IMR-90 (cell line): ENCODE results near the gene ATP5F1D. TPM values are rescaled to one million over a fixed set of nuclear protein-coding genes. Genes with fewer than 3 reads are reported as not detected.

Experiments used
- ATAC-seq: fragments of 200-7000 bp; cut with Tn5 transposase; 2 replicates; pipeline ENCODE4 v1.9.1; 2020; ENCODE audit warnings: low read depth, mild to moderate bottlenecking, moderate library complexity
- BruUV-seq: library from RNA; stranded (reverse); fragments of 400-500 nt; replicated peaks from 2 replicates; lab custom pipeline; 2021; lab: Mats Ljungman, UMichigan
- CTCF ChIA-PET: fragments of 300-600 bp; formaldehyde crosslinking; extraction: SDS; loops from one replicate; lab custom pipeline; 2021; ENCODE audit warnings: antibody characterized with exemption; lab: Yijun Ruan, JAX
- POLR2A ChIA-PET: fragments of 300-600 bp; sonication (Branson Sonifier 250); formaldehyde crosslinking; loops from one replicate; lab custom pipeline; 2022; ENCODE audit warnings: antibody characterized with exemption; ENCODE audit not compliant: unreplicated experiment; lab: Charles Lee
- DNase-seq: peaks from one replicate; pipeline ENCODE4 v3.0.0; 2013
- H2AFZ ChIP-seq: replicated peaks from 2 replicates; pipeline ENCODE3; 2013; ENCODE audit warnings: low read length, mild to moderate bottlenecking; ENCODE audit not compliant: poor library complexity
- H2AK5ac ChIP-seq: 2 replicates; pipeline ENCODE4 v1.6.1; 2013; ENCODE audit warnings: low read depth, low read length, inconsistent platforms
- H2AK9ac ChIP-seq: replicated peaks from 2 replicates; pipeline ENCODE3; 2013; ENCODE audit warnings: mild to moderate bottlenecking, low read depth, low read length, moderate library complexity; ENCODE audit not compliant: poor library complexity
- H2BK120ac ChIP-seq: 2 replicates; pipeline ENCODE4 v1.6.1; 2013; ENCODE audit warnings: low read depth, low read length, inconsistent platforms
- H2BK15ac ChIP-seq: 3 replicates; pipeline ENCODE4 v1.6.1; 2013; ENCODE audit warnings: low read depth, low read length, inconsistent platforms
- H2BK20ac ChIP-seq: 2 replicates; pipeline ENCODE4 v1.6.1; 2013; ENCODE audit warnings: low read depth, mild to moderate bottlenecking, inconsistent platforms, low read length, moderate library complexity
- H2BK5ac ChIP-seq: 2 replicates; pipeline ENCODE4 v1.6.1; 2013; ENCODE audit warnings: mild to moderate bottlenecking, low read depth, low read length, inconsistent platforms; ENCODE audit not compliant: poor library complexity, severe bottlenecking
- H3K14ac ChIP-seq: replicated peaks from 2 replicates; pipeline ENCODE4 v1.6.1; 2013; ENCODE audit warnings: low read depth, low read length, inconsistent platforms
- H3K18ac ChIP-seq: 2 replicates; pipeline ENCODE4 v1.6.1; 2013; ENCODE audit warnings: low read depth, low read length, control low read depth
- H3K23ac ChIP-seq: 2 replicates; pipeline ENCODE4 v1.6.1; 2013; ENCODE audit warnings: low read depth, low read length, inconsistent platforms
- H3K27ac ChIP-seq: 2 replicates; pipeline ENCODE4 v1.5.1; 2013; ENCODE audit warnings: mild to moderate bottlenecking, control low read depth, low read length; ENCODE audit not compliant: insufficient read depth
- H3K27me3 ChIP-seq: 2 replicates; pipeline ENCODE4 v1.6.1; 2013; ENCODE audit warnings: low read length; ENCODE audit not compliant: control insufficient read depth, insufficient read depth
- H3K36me3 ChIP-seq: 2 replicates; pipeline ENCODE4 v1.6.1; 2013; ENCODE audit warnings: low read length, mixed read lengths; ENCODE audit not compliant: control insufficient read depth, insufficient read depth
- H3K4ac ChIP-seq: 2 replicates; pipeline ENCODE4 v1.6.1; 2013; ENCODE audit warnings: low read depth, low read length, inconsistent platforms
- H3K4me1 ChIP-seq: 2 replicates; pipeline ENCODE4 v1.6.1; 2013; ENCODE audit warnings: low read length, mixed read lengths; ENCODE audit not compliant: control insufficient read depth, insufficient read depth
- H3K4me2 ChIP-seq: 2 replicates; pipeline ENCODE4 v1.6.1; 2013; ENCODE audit warnings: low read depth, mild to moderate bottlenecking, control low read depth, low read length, moderate library complexity
- H3K4me3 ChIP-seq: 2 replicates; pipeline ENCODE4 v1.5.1; 2013; ENCODE audit warnings: low read depth, mild to moderate bottlenecking, control low read depth, low read length, moderate library complexity; ENCODE audit not compliant: insufficient read depth
- H3K56ac ChIP-seq: 2 replicates; pipeline ENCODE4 v1.6.1; 2013; ENCODE audit warnings: low read length, inconsistent platforms; ENCODE audit not compliant: insufficient read depth; ENCODE audit errors: extremely low read depth
- H3K79me1 ChIP-seq, 2 experiments: 2 replicates each; pipeline ENCODE4 v1.6.1; 2013; ENCODE audit warnings: low read length in 2 of 2, inconsistent platforms in 1 of 2, low read depth in 1 of 2
- H3K9ac ChIP-seq: 2 replicates; pipeline ENCODE4 v1.6.1; 2013; ENCODE audit warnings: low read depth, low read length, control low read depth
- H3K9me1 ChIP-seq: 2 replicates; pipeline ENCODE4 v1.6.1; 2013; ENCODE audit warnings: low read length, inconsistent platforms; ENCODE audit not compliant: insufficient read depth
- H3K9me3 ChIP-seq: 2 replicates; pipeline ENCODE4 v1.6.1; 2013; ENCODE audit warnings: low read length; ENCODE audit not compliant: control insufficient read depth, insufficient read depth
- H4K20me1 ChIP-seq: 2 replicates; pipeline ENCODE4 v1.6.1; 2013; ENCODE audit warnings: low read length, inconsistent platforms; ENCODE audit not compliant: insufficient read depth
- H4K5ac ChIP-seq: 2 replicates; pipeline ENCODE4 v1.6.1; 2013; ENCODE audit warnings: mild to moderate bottlenecking, low read depth, low read length, control low read depth
- H4K8ac ChIP-seq, 2 experiments: 2 replicates each; pipeline ENCODE4 v1.6.1; 2013; ENCODE audit warnings: low read depth in 2 of 2, low read length in 2 of 2, control low read depth in 1 of 2, inconsistent platforms in 1 of 2
- H4K91ac ChIP-seq: 2 replicates; pipeline ENCODE4 v1.6.1; 2013; ENCODE audit warnings: low read depth, low read length, inconsistent platforms; ENCODE audit not compliant: insufficient read depth
- BHLHE40 ChIP-seq: fragments of 150-350 bp; IDR thresholded peaks from 2 replicates; pipeline ENCODE4 v1.6.1; 2016; ENCODE audit warnings: mild to moderate bottlenecking, low read depth, low read length
- MXI1 ChIP-seq: IDR thresholded peaks from 2 replicates; pipeline ENCODE4 v1.6.1; 2012; ENCODE audit warnings: low read depth, mild to moderate bottlenecking, low read length, moderate library complexity, borderline replicate concordance
- NFE2L2 ChIP-seq: fragments of 150-350 bp; IDR thresholded peaks from 2 replicates; pipeline ENCODE4 v1.6.1; 2016; ENCODE audit warnings: low read depth, mild to moderate bottlenecking, low read length
- POLR2A ChIP-seq: IDR thresholded peaks from 2 replicates; pipeline ENCODE4 v1.6.1; 2012; ENCODE audit warnings: mild to moderate bottlenecking, low read depth, low read length
- RAD21 ChIP-seq: IDR thresholded peaks from 2 replicates; pipeline ENCODE4 v1.6.1; 2012; ENCODE audit warnings: low read length, improper control_type of control experiment
- WGBS, 2 experiments: methylation state at CpG; one replicate each; pipeline versions ENCODE4 v1.1.5 to v1.1.7; 2013; ENCODE audit warnings: missing lambda C conversion rate in 2 of 2; ENCODE audit not compliant: insufficient read length in 1 of 2; ENCODE audit errors: extremely low coverage in 2 of 2; 5-methylcytosine and 5-hydroxymethylcytosine counted together
- dilution Hi-C: fragments of 300-500 bp; cut with HindIII; formaldehyde crosslinking; loops from one replicate; pipeline ENCODE4 v1.14.3; 2018; ENCODE audit warnings: low sequenced_read_pairs; ENCODE audit not compliant: unreplicated experiment
- in situ Hi-C: fragments of 300-500 bp; cut with MboI; formaldehyde crosslinking; loops from 3 replicates; pipeline ENCODE4 v1.14.3; 2019; ENCODE audit warnings: low sequenced_read_pairs, inconsistent platforms, mixed read lengths
- intact Hi-C: fragments of 100-400 bp; cut with micrococcal nuclease; formaldehyde crosslinking; loops from 2 replicates; pipeline ENCODE4 v1.10.0; 2022
- polyA plus RNA-seq, 3 experiments: library from polyadenylated mRNA; depleted of rRNA; stranded (reverse); fragments of >200 nt; gene quantifications; 2 replicates each; pipeline ENCODE4 v1.2.3, GENCODE V29; 2012; ENCODE audit warnings: low replicate concordance in 1 of 3
- total RNA-seq: library from RNA; depleted of rRNA; stranded (reverse); fragments of >200 nt; gene quantifications from 2 replicates; pipeline ENCODE4 v1.2.3, GENCODE V29; 2012
- TF ChIP-seq, protein P1 (sequence below): fragments of 150-350 bp; IDR thresholded peaks from 2 replicates; pipeline ENCODE4 v1.6.1; 2017; ENCODE audit warnings: mild to moderate bottlenecking, antibody characterized with exemption, low read length, low read depth
- TF ChIP-seq, protein P2 (sequence below): conservative IDR thresholded peaks from 2 replicates; pipeline ENCODE4 v1.5.1; 2012; ENCODE audit warnings: mild to moderate bottlenecking, low read depth, low read length, improper control_type of control experiment

Gene ATP5F1D
- total and polyA plus RNA-seq, 2 of the 4 experiments (the other 2 are of a cell fraction): 7.3 to 140 TPM

DNA sequence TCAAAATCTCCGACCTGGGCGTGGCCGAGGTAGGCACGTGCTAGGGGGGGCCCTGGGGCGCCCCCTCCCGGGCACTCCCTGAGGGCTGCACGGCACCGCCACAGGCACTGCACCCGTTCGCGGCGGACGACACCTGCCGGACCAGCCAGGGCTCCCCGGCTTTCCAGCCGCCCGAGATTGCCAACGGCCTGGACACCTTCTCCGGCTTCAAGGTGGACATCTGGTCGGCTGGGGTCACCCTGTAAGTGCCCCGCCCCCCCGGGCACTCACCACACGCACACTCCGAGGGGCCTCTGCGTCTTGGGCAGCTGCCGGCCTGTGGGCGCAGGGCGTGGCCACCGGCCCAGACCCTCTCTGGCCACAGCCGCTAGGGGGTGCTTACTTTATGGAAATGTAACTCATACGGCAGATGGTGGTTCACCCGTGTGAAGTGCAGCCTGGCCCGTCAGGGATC, 21.0 kb upstream of the ATP5F1D start:
- POLR2A ChIA-PET: no interaction called here
- H3K4ac ChIP-seq: no peak overlapping the region
- no peak overlapping the region for H2BK5ac ChIP-seq
- no peak overlapping the region for H3K14ac ChIP-seq
- H2BK20ac ChIP-seq: no peak overlapping the region
- no peak overlapping the region for H4K8ac ChIP-seq
- ATAC-seq (no peak), DNase-seq (no peak)
- CTCF ChIA-PET: interaction anchor here (0.6 kb wide), 1 partner anchor 51 kb away, joined by 3 read pairs; no protein-coding TSS in a partner anchor
- H4K91ac ChIP-seq: no peak overlapping the region
- H3K4me2 ChIP-seq: no peak overlapping the region
- no peak overlapping the region for H3K27ac ChIP-seq
- dilution Hi-C loops (no loop called here), intact Hi-C loops (loop anchor here (2.0 kb wide), 1 partner anchor 46 kb away; no protein-coding TSS in a partner anchor), in situ Hi-C loops (no loop called here)
- no peak overlapping the region for H3K23ac ChIP-seq
- H3K36me3 ChIP-seq: peaks cover 38% of the 10 kb centered on the region
- H3K9me1 ChIP-seq: no peaks in the 10 kb centered on the region
- H4K5ac ChIP-seq: no peak overlapping the region
- no peak overlapping the region for H3K9ac ChIP-seq
- no peak overlapping the region for H3K18ac ChIP-seq
- H3K9me3 ChIP-seq: no peaks in the 10 kb centered on the region
- peaks cover 47% of the 10 kb centered on the region for H4K20me1 ChIP-seq
- no peak overlapping the region for H3K4me3 ChIP-seq
- H2AK9ac ChIP-seq: no peak overlapping the region
- no peak overlapping the region for H2AFZ ChIP-seq
- WGBS, 2 experiments: 92% methylated on average over 16 of the region's 33 CpGs; no CpG with 5 or more reads in 1 of the 2 experiments
- H2BK15ac ChIP-seq: no peak overlapping the region
- peaks cover 18 to 63% of the 10 kb centered on the region in 2 experiments; a peak in 3 of 4 replicates for H3K79me1 ChIP-seq
- H2AK5ac ChIP-seq: no peak overlapping the region
- no peak overlapping the region for H2BK120ac ChIP-seq
- H3K4me1 ChIP-seq: peaks cover 4% of the 10 kb centered on the region
- TF ChIP-seq NFE2L2: no peak
- TF ChIP-seq, protein P1, sequence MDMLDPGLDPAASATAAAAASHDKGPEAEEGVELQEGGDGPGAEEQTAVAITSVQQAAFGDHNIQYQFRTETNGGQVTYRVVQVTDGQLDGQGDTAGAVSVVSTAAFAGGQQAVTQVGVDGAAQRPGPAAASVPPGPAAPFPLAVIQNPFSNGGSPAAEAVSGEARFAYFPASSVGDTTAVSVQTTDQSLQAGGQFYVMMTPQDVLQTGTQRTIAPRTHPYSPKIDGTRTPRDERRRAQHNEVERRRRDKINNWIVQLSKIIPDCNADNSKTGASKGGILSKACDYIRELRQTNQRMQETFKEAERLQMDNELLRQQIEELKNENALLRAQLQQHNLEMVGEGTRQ: no peak
- TF ChIP-seq, protein P2, sequence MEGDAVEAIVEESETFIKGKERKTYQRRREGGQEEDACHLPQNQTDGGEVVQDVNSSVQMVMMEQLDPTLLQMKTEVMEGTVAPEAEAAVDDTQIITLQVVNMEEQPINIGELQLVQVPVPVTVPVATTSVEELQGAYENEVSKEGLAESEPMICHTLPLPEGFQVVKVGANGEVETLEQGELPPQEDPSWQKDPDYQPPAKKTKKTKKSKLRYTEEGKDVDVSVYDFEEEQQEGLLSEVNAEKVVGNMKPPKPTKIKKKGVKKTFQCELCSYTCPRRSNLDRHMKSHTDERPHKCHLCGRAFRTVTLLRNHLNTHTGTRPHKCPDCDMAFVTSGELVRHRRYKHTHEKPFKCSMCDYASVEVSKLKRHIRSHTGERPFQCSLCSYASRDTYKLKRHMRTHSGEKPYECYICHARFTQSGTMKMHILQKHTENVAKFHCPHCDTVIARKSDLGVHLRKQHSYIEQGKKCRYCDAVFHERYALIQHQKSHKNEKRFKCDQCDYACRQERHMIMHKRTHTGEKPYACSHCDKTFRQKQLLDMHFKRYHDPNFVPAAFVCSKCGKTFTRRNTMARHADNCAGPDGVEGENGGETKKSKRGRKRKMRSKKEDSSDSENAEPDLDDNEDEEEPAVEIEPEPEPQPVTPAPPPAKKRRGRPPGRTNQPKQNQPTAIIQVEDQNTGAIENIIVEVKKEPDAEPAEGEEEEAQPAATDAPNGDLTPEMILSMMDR: no peak
- no peak for TF ChIP-seq POLR2A
- TF ChIP-seq RAD21: no peak
- TF ChIP-seq BHLHE40: no peak
- no peak for TF ChIP-seq MXI1
- no TSS peak for BruUV-seq
- no peak overlapping the region for H3K56ac ChIP-seq
- H3K27me3 ChIP-seq: no peaks in the 10 kb centered on the region
